DOHH2 (cell line): Measurements from ENCODE around the gene CACNA2D3.

Experiments
- H3F3A ChIP-seq: fragments of 200-600 bp; sonication (generic), shearing (Covaris generic); 2 replicates; pipeline ENCODE4 v1.6.0; 2016; ENCODE audit warnings: antibody characterized with exemption, mild to moderate bottlenecking; ENCODE audit not compliant: control insufficient read depth, insufficient read depth
- H3K27ac ChIP-seq: fragments of 200-600 bp; sonication (generic); 2 replicates; pipeline ENCODE4 v1.5.1; 2014; ENCODE audit warnings: low read depth, mild to moderate bottlenecking, low read length, moderate library complexity
- H3K27me3 ChIP-seq: fragments of 200-600 bp; sonication (generic); 2 replicates; pipeline ENCODE4 v1.6.1; 2014; ENCODE audit warnings: mild to moderate bottlenecking, low read length, mixed read lengths; ENCODE audit not compliant: control insufficient read depth
- H3K36me3 ChIP-seq: fragments of 200-600 bp; sonication (generic); 2 replicates; pipeline ENCODE4 v1.6.1; 2014; ENCODE audit warnings: mild to moderate bottlenecking, low read length, moderate library complexity, mixed read lengths; ENCODE audit not compliant: control insufficient read depth
- H3K4me1 ChIP-seq: fragments of 200-600 bp; sonication (generic); 2 replicates; pipeline ENCODE4 v1.6.1; 2014; ENCODE audit warnings: mild to moderate bottlenecking, low read length, mixed read lengths; ENCODE audit not compliant: control insufficient read depth
- H3K4me2 ChIP-seq: fragments of 200-600 bp; sonication (generic); 2 replicates; pipeline ENCODE4 v1.6.0; 2014; ENCODE audit warnings: mild to moderate bottlenecking, low read length, moderate library complexity
- H3K4me3 ChIP-seq: fragments of 200-600 bp; sonication (generic); 2 replicates; pipeline ENCODE4 v1.5.1; 2014; ENCODE audit warnings: mild to moderate bottlenecking, low read length, mixed read lengths
- H3K79me2 ChIP-seq: fragments of 200-600 bp; sonication (generic); 2 replicates; pipeline ENCODE4 v1.6.1; 2014; ENCODE audit warnings: mild to moderate bottlenecking, low read length, mixed read lengths; ENCODE audit not compliant: control insufficient read depth
- H3K9me2 ChIP-seq: fragments of 200-600 bp; sonication (generic); replicated peaks from 2 replicates; pipeline ENCODE4 v1.6.1; 2014; ENCODE audit warnings: mild to moderate bottlenecking, low read length, mixed read lengths; ENCODE audit not compliant: control insufficient read depth
- H3K9me3 ChIP-seq: fragments of 200-600 bp; sonication (generic); 2 replicates; pipeline ENCODE4 v1.6.1; 2014; ENCODE audit warnings: antibody characterized with exemption, low read length, mixed read lengths; ENCODE audit not compliant: control insufficient read depth, insufficient read depth
- H4K20me1 ChIP-seq: fragments of 200-600 bp; sonication (generic); 2 replicates; pipeline ENCODE4 v1.6.0; 2014; ENCODE audit warnings: low read depth, mild to moderate bottlenecking, antibody characterized with exemption, low read length, moderate library complexity; ENCODE audit not compliant: control insufficient read depth, insufficient read depth
- EZH2phosphoT487 ChIP-seq: fragments of 200-600 bp; sonication (generic); IDR thresholded peaks from 2 replicates; pipeline ENCODE4 v1.6.1; 2017; ENCODE audit warnings: borderline replicate concordance, mild to moderate bottlenecking, antibody characterized with exemption, low read length, moderate library complexity, mixed read lengths
- TF ChIP-seq, protein P1 (sequence below): fragments of 200-600 bp; sonication (generic); IDR thresholded peaks from one replicate; pipeline ENCODE4 v1.5.1; 2014; ENCODE audit warnings: antibody characterized with exemption, mild to moderate bottlenecking, low read depth, low read length; ENCODE audit not compliant: poor library complexity, severe bottlenecking

Gene CACNA2D3

DNA sequence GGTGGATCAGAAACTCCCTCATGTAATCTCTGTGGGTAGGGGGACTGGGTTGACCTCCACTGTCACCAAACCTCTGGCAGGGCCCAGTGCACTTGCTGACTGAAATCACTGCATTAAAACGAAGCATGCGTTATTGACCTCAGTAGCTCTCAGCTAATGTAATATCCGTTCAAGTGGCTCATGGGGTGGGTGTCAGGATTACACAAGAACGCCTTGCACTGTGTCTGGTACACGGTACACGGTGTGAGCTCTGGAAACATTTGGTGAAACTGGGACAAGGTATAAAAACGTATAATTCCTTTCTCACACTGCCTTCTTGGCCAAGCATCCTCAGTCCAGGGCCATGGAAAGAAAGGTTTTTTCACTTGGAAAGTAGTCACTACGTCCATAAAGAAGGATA is 793.6 kb downstream of the CACNA2D3 start:
- H3K9me3 ChIP-seq: no peaks in the 10 kb centered on the region; the same call in 1 of the 2 replicates
- TF ChIP-seq, protein P1, sequence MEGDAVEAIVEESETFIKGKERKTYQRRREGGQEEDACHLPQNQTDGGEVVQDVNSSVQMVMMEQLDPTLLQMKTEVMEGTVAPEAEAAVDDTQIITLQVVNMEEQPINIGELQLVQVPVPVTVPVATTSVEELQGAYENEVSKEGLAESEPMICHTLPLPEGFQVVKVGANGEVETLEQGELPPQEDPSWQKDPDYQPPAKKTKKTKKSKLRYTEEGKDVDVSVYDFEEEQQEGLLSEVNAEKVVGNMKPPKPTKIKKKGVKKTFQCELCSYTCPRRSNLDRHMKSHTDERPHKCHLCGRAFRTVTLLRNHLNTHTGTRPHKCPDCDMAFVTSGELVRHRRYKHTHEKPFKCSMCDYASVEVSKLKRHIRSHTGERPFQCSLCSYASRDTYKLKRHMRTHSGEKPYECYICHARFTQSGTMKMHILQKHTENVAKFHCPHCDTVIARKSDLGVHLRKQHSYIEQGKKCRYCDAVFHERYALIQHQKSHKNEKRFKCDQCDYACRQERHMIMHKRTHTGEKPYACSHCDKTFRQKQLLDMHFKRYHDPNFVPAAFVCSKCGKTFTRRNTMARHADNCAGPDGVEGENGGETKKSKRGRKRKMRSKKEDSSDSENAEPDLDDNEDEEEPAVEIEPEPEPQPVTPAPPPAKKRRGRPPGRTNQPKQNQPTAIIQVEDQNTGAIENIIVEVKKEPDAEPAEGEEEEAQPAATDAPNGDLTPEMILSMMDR: no peak
- TF ChIP-seq EZH2phosphoT487: no peak
- no peaks in the 10 kb centered on the region for H3K27me3 ChIP-seq
- H3K4me1 ChIP-seq: no peaks in the 10 kb centered on the region
- H3K79me2 ChIP-seq: no peaks in the 10 kb centered on the region
- no peaks in the 10 kb centered on the region for H3F3A ChIP-seq
- no peak overlapping the region for H3K27ac ChIP-seq
- no peaks in the 10 kb centered on the region for H3K9me2 ChIP-seq
- no peaks in the 10 kb centered on the region for H3K36me3 ChIP-seq
- H4K20me1 ChIP-seq: no peaks in the 10 kb centered on the region
- no peak overlapping the region for H3K4me2 ChIP-seq
- H3K4me3 ChIP-seq: no peak overlapping the region

DNA sequence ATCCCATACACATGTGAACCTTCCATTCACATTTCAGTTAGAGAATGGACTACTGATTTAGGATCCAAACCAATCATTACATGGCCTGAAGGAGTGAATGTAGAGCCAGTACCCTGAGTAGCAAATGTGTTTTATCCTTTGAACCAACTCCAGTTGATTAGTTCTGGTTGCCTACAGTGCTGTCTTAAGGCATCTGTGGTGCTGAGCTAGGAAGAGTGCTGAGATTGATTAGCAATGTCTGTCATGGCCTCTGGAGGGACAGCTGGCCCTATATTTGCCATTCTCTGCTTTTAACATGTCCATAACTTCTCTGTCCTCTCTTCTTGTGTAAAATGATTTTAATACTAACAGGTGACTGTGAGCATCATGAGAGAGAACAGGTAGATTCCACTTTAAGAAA is 794.4 kb downstream of the CACNA2D3 start:
- no peaks in the 10 kb centered on the region for H3K79me2 ChIP-seq
- no peak overlapping the region for H3K4me2 ChIP-seq
- H3K36me3 ChIP-seq: no peaks in the 10 kb centered on the region
- H4K20me1 ChIP-seq: no peaks in the 10 kb centered on the region
- no peaks in the 10 kb centered on the region for H3K27me3 ChIP-seq
- H3F3A ChIP-seq: no peaks in the 10 kb centered on the region
- TF ChIP-seq, protein P1: no peak
- TF ChIP-seq EZH2phosphoT487: no peak
- no peaks in the 10 kb centered on the region for H3K9me2 ChIP-seq
- H3K4me1 ChIP-seq: no peaks in the 10 kb centered on the region
- no peak overlapping the region for H3K4me3 ChIP-seq
- H3K27ac ChIP-seq: no peak overlapping the region
- no peaks in the 10 kb centered on the region; the same call in 1 of the 2 replicates for H3K9me3 ChIP-seq

DNA sequence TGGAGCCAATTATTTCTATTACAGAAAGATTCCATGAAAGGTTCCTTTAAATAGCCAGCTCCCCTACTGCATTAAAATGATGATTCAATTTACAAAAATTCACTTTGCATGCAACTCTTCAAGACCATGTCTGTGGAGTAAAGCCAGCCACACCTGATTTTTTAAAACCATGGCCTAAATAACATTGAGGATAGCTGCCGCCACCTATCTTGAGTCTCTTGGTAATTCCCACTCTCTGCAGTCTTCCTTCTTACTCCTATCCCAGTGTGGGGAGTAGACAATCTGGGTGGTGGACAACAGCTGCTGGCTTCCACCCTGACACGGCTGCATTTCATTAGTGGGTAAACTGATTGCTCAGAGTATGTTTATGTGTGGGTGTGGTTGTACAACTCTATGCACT is 794.8 kb downstream of the CACNA2D3 start:
- no peak overlapping the region for H3K4me2 ChIP-seq
- no peaks in the 10 kb centered on the region for H3K79me2 ChIP-seq
- H3K27ac ChIP-seq: no peak overlapping the region
- H3K9me3 ChIP-seq: no peaks in the 10 kb centered on the region; the same call in 1 of the 2 replicates
- H3K4me3 ChIP-seq: no peak overlapping the region
- TF ChIP-seq EZH2phosphoT487: no peak
- TF ChIP-seq, protein P1: no peak
- no peaks in the 10 kb centered on the region for H3K27me3 ChIP-seq
- H3K4me1 ChIP-seq: no peaks in the 10 kb centered on the region
- no peaks in the 10 kb centered on the region for H3F3A ChIP-seq
- no peaks in the 10 kb centered on the region for H4K20me1 ChIP-seq
- no peaks in the 10 kb centered on the region for H3K36me3 ChIP-seq
- no peaks in the 10 kb centered on the region for H3K9me2 ChIP-seq
